HL-60/S4 (cell line): ENCODE data around the gene DBN1.

Experiments used
- in situ Hi-C: fragments of 300-500 bp; cut with MboI; formaldehyde crosslinking; loops from 2 replicates; pipeline ENCODE4 v1.14.3; 2022; ENCODE audit warnings: low sequenced_read_pairs

DBN1 gene

DNA sequence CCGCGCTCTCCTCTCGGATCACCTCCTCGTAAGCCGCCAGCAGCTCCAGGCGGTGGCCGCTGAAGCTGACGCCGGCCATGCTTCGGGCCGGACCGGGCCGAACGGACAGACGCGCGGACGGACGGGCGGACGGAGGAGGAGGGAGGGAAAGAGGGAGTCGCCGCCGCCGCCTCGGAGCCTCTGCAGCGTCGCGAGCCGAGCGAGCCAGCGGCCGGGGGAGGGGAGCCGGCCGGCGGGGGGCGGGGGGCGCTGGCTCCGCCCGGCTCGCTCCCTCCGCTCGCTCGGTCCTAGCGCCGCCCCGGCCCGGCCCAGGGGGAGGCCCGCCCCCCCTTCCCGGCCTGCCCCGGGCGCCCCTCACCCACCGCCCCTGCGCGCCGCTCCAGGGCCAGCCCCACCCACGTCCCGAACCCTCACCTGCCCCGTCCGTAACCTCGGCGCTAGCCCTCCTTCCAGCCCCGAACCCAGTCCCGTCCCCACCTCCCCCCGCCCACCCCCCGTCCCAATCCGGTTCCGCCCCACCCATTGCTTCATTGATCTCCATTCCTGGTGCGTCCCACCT, at the start of gene DBN1:
TSS of gene DBN1 (minus strand) at position 192 of the 559 bp plus-strand sequence. CDS start at position 79, 113 bp downstream.
- in situ Hi-C loops: no loop called here

DNA sequence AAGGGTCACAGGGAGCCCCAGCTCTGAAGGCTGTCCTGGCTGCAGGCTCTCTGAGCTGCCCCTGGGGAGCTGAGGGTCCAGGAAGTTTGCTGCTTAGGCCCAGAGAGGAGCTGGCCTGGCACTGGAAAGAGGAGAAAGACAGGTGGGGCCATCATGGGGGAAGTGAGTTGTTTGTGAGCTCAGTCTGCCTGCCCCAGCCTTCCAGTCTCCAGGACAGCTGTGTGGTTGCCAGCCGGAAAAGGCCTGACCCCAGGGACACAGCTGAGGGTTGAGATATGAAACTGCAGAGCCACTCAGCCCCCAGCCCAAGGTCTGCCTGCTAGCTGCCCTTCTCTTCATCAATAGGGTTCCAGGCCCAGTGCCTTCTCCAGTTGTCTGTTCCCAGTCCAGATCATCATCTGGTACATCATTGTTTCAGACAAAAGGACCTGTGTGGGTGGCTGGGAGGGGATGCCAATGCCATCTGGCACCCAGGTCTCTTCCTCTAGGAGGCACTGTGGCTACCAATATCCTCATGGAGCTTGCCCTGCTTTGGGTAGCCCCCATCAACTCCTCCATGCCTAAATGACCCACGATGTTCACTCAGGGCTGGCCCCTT, 47.6 kb upstream of the DBN1 start:
- in situ Hi-C loops: no loop called here

DNA sequence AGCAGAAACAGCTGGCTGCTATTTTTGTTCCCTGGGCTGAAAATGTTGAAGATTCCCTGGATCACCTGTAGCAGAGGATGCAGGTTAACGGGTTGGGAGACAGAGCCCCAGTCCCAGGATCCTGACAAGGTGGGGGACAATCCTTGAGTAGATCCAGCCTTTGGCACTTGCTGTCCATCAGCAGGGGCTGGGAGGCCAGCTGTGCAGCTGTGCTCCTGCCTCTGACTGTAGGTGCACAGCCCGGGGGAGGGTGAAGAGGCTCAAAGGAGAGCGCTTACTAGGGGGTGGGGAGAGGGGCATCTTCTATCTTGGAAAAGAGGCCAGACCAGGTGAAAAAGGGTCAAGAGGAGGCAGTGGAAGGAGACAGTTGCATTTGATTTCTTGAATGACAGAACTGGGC, 46.8 kb upstream of the DBN1 start:
- in situ Hi-C loops: no loop called here

DNA sequence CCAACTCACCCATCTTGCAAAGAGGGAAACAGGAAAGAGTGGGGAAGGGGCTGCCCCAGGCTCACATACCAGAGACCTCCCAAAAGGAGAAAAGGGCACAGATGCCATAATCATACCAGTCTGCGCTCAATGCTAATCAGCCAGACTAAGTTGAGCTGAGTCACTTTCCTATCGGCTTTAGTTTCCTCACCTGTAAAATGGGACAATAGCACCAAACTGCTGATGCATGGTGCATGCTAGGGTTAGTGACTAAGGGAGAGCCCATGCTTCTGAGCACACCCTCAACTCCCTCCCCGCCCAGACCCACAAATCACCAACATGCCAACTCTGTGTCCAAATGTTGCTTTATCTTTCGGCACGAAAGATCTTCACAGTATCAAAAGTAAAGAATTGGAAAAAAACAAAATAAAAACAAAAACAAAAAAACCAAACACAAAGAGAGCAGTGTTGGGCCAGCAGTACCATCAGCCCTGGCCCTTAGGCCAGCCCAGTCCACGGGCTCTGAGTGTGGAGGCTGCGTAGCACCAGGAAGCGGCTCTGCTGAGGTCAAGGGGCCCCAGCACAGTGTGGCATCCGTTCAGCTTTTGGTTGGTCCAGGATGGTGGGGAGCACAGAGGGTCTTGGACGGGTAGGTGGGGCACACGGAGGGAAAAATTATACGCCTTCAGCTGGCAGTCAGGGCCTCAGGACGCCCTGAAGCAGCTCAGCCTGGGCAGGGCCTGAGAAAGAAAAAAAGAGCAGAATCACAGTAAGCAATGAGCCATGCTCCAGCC, 46.2 kb upstream of the DBN1 start:
- in situ Hi-C loops: no loop called here

DNA sequence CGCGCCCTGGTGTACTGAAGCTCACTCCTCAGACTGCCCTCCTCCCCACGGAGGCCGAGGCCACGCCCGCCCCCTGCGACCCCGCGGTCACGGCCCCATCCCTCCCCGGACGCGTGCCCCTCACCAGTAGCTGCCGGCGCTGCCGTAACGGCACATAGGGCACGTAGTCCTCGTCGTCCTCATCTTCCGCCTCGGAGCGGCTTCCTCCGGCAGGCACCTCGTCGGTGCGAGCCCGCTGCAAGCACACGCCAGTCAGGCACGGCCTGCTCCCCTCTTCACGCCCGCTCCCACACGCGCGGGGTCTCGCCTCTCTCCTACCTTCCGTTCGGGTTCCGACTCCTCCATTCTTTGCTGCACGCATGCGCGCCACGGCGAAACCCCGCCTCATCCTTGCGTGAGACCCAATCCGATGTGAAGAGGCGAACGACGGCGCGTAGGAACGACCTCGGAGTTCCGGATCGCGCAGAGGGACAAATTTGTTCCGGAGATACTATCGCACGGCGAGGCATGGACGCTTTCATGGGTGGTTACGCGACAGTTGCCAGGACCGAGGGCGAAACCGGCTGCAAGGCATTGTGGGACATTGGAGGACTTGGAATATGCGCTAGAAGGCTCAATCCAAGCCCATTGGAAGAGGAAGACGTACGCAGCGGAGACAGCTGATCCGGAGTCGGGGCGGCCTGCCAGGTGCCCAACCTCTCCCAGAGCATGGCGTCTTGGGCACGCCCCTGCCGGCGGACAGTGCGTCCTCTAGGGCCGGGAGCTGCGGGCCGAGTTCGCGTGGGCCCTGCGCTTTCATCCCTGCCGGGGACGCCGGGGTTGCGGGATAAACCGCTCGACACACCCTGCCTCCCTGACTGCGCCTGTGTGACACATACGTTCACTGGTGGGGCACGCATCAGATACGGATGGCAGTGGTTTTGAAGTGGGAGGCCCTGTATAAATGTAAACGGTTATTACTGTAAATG, 43.5 kb upstream of the DBN1 start, which contains the start of gene DDX41:
TSS of gene DDX41 (minus strand) at position 361 of the 968 bp plus-strand sequence. CDS start at position 345, 16 bp downstream.
- in situ Hi-C loops: no loop called here

DNA sequence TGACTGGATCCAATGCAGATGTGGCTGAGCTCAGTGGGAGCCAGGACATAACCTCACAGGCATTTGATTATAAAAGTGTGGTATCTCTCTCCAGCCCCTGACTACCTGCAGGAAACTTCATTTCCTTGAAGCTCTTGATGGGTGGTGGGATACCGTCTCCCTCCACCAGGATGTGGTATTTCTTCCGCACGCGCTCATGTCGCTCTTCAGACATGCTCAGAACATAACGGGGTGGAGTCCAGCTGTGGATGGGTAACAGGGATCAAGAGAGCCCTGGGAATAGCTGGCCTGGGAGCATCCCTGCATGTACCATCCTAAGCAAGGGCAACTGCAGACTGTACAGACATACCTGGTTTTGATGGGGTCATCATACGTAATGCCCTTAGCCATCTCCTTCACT, 42.1 kb upstream of the DBN1 start:
- in situ Hi-C loops: no loop called here

DNA sequence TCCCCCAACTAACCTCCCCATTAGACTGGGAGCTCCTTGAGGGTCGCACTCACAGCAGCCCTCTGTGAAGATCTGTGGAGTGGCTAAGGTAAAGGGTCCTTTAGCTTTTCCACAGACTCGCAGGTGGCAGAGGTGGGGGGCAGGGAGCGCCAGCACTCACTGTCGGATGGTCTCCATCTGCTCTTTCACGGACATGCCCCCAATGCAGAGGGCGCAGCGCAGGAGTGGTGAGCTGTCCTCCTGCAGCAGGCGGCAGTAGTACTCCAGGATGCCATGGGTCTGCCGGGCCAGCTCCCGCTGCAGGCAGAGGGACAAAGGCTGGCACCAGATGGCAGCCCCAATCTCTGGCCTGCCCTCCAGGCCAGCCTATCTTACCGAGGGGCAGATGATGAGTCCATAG, 41.1 kb upstream of the DBN1 start:
- in situ Hi-C loops: no loop called here

DNA sequence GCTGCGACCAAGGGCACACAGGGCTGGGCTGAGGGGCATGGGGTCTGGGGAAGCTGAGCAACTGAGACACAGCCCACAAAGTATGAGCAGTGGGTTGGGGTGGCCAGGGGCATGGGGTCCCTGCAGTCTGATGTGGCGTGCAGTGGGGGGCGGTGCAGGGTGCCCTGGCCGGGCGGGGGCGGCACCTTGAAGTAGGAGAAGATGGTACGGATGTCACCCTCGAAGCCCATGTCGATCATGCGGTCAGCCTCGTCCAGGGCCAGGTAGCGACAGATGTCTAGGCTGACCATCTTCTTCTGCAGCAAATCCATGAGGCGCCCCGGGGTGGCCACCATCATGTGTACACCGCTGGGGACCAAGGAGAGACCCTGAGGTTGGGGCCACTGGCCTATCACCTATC, 40.1 kb upstream of the DBN1 start:
- in situ Hi-C loops: no loop called here

DNA sequence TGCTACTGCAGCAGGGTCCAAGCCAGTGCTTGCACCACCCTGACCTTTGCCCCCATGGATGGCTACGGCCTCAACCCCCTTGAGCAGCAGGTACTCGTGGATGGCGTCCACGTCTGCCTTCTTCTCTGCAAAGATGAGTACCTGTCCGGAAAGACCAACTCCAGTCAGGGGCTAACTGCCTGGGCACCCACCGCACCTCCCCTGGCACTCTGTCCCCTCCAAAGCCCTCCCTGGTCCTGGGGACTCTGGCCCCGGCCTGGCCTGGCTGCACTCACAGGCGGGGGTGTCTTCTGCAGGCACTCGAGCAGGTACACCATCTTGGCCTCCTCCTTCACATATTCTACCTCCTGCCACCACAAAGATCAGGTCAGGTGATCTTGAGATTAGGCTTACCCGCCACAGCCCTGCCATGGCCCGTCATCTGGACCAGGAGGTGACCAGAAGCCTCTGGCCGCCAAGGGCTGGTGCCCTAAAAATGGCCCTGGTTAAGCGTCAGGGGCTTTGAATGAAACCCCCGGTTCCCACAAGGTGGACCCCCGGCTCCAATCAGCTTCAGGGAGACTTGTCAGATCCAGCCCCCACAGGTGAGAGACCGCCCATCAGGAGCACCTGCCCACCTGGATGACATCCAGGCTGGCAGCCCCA, 39.4 kb upstream of the DBN1 start:
- in situ Hi-C loops: no loop called here

DNA sequence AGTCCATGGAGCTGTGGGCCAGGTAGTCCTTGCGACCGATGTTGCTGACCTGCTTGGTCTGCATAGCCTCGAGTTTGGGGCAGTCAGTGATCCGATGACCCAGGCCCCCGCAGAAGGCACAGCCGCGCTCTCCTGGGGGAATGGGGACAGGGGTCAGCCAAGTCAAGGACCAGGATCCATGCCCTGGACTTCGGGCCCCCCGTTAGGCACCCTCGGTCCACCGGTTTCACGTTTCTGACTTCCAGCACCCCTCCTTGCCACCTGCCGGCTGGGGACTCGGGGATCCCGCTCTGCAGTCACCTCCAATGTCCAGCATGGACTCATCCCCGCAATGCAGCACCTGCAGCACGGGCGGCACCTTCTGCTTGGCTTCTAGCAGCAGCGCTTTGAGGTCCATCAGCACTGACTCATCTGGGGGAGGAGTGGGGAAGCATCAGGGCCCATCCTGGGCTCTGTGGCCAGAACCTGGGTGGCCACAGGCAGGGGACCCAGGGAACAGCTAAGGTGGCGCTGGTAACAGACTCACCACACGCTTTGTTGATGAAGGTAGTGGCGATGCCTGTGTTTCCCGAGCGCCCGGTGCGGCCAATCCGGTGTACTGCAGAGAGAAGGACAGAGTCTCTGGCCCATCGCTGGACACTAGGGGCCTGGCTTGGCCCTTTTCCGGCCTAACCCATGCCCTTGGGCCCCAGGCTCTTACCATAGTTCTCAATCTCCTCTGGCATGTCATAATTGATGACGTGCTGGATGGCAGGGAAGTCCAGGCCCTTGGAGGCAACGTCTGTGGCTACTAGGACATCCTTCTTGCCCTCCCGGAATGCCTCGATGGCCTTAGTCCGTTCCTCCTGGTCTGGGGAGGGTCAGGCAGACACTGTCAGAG, 38.6 kb upstream of the DBN1 start:
- in situ Hi-C loops: no loop called here

DNA sequence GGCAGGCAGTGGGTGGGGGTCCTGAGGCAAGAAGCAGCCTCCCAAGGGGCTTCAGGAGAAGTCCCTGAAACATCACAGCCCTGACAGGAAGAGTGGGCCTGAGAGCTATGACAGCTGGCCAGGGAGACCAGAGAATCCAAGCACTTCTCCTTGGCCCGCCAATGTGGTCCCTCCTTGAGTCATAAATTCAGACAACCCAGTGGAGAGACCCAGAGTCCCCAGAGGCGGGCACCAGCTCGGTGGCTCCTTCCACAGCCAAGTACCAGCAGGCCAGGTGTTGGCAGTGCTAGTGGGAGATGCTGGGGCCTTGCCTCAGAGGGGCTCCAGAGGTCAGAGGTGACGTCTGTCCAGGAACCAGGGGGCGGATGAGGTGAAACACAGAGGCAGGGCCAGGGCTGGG, 37.7 kb upstream of the DBN1 start:
- in situ Hi-C loops: no loop called here

DNA sequence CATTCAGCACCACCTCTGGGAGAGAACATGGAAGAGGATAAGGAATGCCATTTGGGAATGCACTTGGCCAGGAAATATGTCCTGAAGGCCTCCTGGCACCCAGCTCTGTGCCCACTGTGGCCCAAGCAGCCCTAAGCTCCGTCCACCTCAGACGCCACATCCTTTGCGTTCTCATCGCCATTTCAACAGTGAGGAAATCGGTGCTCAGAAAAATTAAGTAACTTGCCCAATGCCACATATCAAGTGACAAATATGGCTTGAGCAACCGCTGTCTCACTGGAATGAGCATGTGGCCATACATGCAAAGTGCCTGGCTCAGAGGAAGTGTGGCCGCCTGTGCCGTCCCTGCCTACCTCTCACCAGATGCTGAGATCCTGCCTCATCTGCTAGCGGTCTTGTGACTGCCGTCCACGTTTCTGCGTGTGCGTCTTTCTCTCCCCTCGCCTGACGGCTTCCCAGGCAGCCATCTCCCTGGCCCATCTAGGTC, 37.2 kb upstream of the DBN1 start:
- in situ Hi-C loops: no loop called here

DNA sequence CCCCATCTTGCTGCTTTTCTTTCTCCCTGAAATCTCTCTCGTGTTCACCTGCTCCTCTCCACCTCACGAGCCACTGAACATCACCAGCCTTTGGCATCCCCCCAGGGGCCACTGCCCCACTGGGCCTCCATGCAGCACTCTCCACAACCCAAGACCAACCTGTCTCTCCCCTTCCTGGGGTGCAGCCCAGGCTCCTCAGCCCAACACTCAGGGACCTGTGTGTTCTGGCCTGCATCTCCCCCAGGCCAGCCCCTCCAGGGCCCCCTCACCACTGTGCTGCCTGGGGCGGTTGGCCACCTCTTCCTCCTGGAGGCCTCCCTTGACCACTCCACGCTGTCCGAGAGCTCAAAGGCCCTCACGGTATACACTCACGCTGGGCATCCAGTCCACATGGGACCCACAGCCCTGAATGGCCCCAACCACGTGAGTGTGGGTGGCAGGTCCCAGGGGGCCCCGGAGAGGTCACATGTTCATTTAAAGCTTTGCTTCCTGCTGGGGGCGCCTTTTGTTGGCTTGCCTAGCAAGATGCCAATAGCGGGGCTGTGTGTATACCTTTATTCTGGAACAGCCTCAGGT, 36.6 kb upstream of the DBN1 start:
- in situ Hi-C loops: no loop called here

DNA sequence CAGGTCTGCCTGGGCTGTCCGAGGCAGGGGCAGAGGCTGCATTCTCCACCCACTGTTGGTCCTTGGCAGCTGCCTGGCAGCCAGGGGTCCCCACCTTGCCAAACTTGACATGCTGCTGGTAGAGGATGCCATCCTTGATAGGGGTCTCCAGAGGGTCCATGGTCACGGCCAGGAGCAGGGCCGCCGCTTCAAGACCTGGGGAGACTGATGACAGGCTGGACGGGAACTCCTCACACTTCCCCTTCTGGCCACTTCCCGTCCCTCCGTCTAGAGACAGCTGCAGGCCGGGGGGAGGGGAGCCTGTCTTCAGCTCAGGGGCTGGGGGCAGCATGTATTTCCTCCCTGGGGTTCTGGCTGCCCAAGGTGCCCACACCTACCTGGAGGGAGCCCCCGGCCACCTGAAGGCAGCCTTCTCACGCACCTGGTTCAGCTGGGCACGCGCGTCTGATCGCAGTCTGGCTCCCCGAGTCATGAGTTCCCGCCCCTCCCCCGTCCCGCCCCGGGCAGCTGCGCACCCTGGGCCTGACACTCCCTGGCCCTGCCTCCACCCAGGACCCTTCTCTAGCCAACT, 36.0 kb upstream of the DBN1 start, which contains the start of gene DOK3:
TSS of gene DOK3 (minus strand) at position 446 of the 571 bp plus-strand sequence. CDS start at position 160, 286 bp downstream.
- in situ Hi-C loops: no loop called here

DNA sequence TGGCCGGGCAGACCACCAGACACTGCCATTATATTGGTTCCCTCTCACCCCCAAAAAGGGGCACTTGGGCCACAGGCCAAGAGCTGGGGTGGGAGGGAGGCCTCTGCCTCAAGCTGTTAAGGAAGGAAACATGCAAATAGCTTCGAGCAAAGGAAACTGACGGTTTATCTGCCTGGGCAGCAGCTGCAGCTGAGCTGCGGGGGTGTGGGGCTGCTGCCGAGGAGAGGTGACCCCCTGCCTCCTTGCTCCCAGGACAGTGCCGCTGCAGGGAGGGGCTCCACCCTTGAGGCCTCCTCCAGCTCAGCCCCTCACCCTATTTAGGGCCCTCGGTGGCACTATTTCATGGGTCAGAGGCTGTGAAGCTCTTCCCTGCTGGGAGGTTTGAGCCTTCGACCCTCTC, 35.4 kb upstream of the DBN1 start:
- in situ Hi-C loops: no loop called here

DNA sequence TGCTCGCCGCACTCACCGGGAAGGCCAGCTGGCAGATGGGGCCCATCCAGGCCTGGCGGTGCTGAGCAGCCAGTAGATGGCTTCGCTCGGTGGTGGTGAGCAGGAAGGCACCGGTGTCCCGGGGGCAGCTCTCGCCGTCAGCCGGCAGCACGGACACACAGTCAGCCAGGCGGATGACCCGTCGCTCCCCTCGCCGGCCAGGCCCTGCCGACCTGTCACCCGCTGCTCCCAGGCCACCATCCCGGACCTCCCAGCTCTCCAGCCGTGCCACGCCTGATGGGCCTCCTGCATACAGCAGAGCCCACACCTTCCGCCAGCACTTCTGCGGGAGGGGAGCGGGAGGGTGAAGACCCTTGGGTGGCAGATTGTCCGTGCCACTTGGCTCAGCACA, 34.8 kb upstream of the DBN1 start:
- in situ Hi-C loops: no loop called here

DNA sequence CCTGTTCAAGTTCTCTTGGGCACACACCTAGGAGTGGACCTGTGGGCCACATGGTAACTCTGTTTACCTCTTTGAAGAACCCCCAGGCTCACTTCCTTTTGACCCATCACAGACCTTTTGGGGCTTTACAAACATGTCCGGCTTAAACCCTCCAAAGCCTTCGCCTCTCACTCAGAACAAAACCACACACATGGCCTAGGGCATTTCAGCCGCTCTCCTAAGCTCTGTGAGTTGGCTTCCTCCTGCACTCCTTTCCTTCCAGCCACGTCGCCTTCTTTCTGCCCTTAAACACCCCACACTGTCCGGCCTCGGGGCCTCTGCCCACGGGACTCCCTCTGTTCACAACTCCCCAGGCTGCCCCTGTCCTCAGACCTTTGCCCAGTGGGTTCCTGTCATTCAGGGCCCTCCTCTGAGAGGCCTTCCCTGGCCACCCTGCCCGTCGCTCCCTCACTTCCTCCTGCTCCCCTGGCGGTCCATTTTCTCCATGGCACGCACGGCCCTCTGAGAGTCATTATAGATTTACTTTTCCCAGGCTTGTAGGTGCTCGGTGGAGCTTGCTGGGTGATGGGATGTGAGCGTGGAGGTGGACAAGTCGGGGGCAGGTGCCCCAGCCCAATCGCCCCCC, 34.3 kb upstream of the DBN1 start:
- in situ Hi-C loops: no loop called here

DNA sequence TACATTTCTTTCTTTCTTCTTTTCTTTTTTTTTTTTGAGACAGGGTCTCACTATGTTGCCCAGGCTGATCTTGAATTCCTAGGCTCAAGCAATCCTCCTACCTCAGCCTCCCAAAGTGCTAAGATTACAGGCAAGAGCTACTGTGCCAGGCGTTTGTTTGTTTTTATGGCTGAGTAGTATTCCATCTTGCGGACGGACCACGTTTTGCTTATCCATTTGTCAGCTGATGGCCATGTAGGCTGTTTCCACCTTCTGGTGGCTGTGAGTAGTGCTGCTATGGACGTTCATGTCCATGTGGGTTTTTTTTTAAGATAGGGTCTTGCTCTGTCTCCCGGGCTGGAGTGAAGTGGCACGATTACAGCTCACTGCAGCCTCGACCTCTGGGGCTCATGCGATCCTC, 33.7 kb upstream of the DBN1 start:
- in situ Hi-C loops: no loop called here
